ENCODE results near the gene IL1RAP.
A peak's percentile ranks its signal among the peaks of the same experiment; 100 is the strongest.
"Not testable (repeated sequence)": the region's sequence is repeated elsewhere in the genome, so short reads cannot be mapped to it uniquely, and the experiment has no call there.

The IL1RAP gene, protein sequence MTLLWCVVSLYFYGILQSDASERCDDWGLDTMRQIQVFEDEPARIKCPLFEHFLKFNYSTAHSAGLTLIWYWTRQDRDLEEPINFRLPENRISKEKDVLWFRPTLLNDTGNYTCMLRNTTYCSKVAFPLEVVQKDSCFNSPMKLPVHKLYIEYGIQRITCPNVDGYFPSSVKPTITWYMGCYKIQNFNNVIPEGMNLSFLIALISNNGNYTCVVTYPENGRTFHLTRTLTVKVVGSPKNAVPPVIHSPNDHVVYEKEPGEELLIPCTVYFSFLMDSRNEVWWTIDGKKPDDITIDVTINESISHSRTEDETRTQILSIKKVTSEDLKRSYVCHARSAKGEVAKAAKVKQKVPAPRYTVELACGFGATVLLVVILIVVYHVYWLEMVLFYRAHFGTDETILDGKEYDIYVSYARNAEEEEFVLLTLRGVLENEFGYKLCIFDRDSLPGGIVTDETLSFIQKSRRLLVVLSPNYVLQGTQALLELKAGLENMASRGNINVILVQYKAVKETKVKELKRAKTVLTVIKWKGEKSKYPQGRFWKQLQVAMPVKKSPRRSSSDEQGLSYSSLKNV

DNA sequence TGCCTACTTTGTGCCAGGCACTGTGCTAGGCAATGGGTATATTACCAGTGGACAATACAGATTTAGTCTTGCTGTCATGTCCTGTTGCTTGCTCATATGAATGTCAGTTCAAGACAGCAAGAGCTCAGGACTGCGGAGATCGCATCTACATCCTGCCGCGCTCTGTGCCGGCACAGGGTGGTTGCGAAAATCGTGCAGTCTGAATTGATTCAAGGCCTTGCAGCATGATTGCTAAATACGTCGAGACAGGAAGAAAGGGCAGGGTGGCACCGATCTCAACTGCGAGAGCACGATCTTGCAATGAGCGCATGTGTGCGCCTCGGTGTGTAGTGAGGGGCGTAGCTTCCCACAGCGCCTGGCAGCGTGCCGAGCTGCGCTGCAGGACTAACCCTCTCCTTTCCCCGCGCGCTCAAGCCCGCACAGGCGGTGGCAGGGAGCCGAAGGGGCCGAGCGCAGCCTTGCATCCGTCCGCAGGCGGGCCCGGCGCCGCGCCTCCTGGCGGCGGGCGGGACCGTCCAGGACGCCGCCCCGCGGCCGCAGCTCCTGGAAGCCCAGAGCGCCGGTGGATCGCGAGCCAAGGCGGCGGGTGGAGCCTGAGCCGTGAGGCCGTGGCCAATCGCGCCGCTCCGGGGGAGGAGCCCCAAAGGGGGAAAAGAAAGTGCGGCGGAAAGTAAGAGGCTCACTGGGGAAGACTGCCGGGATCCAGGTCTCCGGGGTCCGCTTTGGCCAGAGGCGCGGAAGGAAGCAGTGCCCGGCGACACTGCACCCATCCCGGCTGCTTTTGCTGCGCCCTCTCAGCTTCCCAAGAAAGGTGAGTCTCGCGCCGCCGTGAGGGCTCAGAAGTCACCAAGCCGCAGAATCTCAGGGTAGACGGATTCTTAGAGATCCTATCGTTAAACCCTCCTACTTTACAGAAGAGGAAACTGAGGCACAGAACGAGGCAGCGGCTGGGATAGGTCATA lies at the start of gene IL1RAP:
IL1RAP (plus strand) TSS at position 677 of the 962 bp plus-strand sequence. CDS start 50,205 bp downstream, outside the sequence.
- DNase-seq: peak; percentile 84 to 88

DNA sequence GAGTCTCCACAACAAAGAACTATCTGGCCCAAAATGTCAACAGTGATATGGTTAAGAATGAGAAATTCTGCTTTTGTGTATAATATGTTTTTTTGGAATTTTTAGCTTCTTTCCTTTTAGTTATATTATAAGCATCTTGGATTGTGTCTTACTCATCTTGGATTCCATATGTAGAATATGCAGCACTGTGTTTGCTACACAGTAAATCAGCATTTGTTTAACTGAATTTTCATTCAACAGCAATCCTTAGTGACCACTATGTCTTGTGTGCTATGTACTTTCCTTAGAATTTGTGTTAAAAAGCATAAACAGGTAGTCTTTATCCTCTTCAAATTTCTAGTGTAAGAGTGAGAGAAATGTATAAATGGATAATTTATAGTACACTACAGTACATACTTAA lies 46.0 kb upstream of the IL1RAP start:
- DNase-seq: no peak

DNA sequence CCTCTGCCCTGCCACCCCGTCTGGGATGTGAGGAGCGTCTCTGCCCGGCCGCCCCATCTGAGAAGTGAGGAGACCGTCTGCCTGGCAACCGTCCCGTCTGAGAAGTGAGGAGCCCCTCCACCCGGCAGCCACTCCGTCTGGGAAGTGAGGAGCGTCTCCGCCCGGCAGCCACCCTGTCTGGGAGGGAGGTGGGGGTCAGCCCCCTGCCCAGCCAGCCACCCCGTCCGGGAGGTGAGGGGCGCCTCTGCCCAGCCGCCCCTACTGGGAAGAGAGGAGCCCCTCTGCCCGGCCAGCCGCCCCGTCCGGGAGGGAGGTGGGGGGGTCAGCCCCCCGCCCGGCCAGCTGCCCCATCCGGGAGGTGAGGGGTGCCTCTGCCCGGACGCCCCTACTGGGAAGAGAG lies 40.6 kb upstream of the IL1RAP start:
- DNase-seq: not testable (repeated sequence)

DNA sequence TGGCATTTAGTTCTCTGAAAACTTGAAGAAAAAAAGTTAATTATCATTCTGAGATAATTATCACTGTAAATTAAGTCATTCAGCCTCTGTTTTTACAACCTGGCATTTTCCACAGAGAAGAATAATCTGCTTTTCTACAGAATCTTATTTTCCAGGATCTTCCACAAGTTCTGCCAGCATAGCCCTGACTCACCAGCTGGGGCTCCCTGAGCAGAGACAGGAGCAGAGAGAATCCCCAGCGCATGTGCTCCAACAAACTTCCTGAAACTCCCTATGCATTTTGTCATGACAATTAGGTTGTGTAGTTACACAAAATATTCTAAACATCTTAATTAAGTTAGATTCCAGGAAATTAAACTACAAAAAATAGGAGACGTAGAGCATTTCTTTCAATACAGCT lies 32.1 kb upstream of the IL1RAP start:
- no peak for DNase-seq

DNA sequence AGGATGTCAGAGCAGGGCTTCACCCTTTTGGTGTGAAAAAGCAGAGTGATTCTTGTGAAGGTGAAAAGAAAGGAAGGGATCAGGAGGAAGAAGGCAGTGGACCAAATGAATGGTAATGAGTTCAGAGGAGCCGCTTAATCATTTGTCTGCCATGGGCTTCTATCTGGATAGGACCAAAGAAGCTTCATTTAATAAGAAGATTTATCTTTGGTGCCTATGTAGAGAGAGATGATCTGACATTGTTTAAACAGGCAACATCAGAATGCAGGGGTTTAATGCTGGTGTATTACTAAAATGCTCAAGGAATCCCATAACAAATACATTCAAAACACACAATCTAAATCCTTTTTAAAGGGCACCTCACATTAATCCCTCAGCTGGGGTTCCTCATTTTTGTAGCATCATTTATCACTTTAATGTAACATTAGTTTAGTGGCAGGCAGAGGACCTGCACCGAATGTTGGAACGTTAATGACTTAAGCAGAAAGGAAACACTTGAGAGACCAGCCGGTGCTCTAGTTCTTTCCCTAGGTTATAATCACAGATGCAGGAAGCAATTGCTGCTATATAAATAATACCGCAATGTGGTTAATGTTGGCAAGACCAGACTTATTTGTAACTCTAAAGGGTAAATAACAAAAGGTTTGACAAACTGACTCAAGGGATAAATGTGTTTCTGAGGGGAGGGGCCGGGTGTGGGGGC lies 27.9 kb upstream of the IL1RAP start:
- DNase-seq: no peak

DNA sequence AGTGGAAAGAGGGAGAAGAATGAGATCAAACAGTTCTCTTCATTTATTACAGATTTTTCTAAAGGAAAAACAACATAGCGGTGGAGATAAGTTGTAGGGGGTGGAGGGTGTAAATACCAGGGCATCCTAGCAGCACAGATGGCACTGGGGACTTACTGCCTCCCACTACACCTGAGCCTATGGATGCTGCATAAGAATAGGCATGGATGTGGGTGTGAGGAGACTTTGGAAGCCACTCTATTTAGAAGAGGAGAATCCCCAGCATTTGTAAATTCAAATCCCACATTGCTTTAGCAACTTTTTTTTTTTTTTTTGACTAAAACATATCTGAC lies 27.4 kb upstream of the IL1RAP start:
- DNase-seq: no peak

DNA sequence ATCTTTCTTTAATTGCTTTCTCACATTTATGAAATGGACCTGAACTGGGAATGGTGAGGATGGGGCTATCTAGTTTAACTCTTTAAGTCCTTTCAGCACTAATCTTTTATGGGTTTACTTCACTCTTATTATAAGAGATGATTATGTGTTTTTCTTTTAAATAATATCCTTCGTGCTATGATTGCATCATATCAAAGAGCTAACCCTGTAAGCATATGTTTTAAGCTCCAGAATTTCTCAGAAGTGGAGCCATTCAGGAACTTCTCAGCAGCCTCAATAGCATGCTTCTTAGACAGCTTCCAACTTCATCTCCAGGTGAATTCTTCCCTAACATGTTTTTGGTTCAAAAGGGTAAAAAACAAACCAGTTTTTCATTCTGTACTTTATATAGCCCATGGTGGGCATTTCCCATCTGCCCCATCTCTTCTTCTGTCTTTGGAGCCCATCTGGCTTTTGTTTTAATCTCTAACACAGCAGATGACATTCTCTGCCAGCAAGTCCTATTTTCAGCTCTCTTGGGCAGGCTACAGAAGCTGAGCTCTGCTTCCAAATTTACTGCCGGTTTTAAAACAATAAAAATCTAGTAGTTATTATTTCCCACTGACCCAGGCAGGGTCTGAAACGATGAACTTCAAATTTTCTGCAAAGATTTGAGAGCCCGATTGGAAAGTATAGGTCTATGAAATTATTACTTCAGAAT lies 26.8 kb upstream of the IL1RAP start:
- DNase-seq: no peak

DNA sequence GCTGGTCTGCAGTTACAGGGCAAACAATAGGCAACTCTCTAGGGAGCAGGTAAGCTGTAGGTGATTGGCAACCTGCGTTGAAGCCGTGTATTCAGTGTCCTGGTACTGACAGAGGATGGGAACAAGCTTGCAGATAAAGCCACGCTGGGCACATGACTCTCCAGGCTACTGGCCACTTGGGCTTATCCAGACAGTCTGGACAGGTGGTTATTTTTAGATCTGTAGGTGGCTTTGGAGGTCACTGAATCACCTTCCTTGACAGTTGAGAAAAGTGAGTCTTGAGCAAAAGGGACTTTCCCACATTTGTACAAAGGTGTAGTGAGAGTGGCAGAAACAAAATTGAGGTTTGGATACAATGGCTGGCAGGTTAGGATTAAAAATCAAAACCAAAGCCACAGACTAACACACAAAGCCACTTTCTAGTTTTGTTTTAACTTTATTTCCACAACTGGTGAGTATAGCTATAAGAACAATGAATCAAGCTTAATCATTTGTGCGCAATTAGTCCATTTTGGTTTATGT lies 22.3 kb upstream of the IL1RAP start:
- DNase-seq: no peak

DNA sequence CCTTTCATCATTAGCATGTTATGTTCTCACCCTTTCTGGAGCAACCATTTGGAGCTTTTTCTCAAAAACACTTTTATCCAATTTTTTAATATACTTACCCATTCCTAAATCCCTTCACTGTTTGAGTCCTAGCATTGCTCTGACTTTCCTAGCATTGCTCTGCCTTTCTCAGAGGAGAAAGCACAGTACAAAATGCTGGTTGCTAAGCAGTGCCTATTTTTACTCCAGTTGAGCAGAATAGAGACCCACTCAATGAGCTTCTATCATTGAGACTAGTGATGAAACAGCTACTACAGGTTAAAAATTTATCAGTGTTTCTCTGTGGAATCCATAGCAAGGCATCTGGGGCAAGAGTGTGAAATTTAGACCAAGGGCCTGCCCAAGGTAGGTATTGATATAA lies 21.8 kb upstream of the IL1RAP start:
- no peak for DNase-seq

DNA sequence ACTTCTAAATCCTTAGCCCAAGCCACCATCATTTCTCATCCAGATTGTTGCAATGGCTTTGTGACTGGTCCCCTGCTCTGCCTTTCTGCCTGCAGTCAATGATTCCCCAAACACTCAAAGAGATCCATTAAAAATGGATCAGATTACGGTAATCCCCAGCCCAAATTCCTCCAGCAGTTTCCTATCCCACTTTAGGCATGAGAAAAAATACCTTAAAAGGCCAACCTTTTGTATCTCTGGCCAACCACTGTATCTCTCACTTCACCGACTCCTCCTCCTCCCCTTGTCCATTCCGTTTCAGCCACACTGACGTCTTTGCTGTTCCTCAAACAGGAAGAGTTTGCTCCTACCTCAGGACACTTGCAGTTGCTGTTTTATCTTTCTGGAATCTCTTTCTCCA lies 20.9 kb upstream of the IL1RAP start:
- no peak for DNase-seq

DNA sequence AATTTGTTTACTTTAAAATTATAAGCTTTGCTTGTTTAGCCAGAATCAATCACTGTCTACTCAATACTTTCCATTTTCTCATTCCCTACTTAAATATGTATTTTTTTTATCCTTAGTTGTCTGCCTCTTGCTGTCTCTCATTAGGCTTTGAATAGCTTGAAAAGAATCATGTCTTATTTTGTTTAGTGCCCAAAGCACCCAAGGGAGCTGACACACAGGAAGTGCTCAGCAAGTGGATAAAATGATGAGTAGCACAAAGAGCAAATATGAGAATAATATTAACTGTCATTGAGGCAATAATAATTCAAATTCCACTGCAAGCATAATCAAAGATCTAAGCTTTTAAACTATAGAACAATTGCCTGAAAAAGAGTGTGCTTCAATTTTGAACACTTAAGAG lies 19.0 kb upstream of the IL1RAP start:
- no peak for DNase-seq

DNA sequence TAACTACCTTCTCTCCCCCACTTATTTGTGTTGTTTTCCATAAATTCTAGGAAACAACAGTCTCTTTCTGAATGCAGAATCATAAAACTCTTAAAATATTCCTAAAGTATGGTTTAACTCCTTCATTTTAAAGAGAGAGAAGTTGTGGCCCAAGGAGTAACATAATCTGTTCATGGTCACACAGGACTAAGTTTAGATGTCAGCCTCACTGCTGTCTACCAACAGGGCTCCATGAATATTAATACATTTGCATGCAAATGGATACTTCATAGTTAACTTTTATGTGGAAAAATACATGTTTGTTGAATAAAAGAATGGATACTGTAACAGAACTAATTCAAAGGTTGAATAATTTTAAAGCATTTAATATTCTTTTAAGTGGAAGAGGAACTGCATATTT lies 18.5 kb upstream of the IL1RAP start:
- DNase-seq: no peak

DNA sequence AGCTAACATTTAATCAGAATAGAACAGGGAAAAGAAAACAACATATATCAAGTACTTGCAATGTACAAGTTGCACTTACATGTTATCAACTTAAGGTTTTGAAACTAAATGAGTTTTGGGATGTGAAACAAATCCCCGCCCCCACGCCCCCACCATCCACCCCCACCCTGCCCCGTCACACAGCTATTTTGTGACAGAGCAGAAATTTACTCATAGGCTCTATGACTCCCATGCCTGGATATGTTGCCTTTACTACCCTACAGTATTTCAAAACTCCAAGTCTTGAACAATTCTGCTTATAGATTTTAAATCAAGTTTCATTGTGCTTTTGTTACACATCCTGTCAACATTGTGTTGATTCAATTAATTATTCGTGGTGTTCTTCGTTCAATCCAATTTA lies 18.1 kb upstream of the IL1RAP start:
- DNase-seq: no peak

DNA sequence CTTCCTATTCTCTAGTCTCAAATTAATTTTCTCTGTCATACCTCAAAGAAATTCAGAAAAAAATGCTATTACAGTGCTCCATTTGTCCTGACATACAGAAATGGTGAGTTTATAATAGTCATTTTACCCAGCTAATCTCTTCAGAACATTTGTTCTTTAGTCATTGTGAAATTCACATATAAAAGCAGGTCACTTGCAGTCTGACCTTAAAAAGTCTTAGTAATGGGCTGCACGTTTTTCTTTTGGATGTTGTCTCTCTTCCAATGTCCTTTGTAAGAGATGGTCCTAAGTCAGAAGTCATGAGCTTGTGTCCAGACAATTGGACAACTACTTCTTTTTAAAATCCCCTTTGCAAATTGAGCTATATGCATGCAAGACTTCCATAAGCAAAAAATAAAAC lies 17.0 kb upstream of the IL1RAP start:
- no peak for DNase-seq

DNA sequence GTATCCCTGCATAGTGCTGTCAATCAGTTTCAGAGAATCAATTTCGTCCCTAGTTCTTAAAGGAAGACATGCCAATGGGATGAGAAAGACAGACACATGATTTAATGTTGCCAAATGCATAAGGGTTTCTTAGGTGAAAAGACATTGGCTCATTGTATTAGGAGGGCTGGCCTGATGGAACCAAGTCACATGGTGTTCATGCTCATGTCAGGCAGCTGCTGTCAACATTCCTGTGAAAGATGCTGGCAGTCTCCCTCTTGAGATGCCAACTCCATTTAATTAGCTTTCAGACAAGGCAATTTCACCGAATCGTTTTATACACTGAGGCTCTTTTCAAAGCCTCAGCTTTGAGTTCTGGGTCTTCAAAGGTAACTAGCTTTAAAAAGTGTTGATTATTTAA lies 16.1 kb upstream of the IL1RAP start:
- DNase-seq: no peak

DNA sequence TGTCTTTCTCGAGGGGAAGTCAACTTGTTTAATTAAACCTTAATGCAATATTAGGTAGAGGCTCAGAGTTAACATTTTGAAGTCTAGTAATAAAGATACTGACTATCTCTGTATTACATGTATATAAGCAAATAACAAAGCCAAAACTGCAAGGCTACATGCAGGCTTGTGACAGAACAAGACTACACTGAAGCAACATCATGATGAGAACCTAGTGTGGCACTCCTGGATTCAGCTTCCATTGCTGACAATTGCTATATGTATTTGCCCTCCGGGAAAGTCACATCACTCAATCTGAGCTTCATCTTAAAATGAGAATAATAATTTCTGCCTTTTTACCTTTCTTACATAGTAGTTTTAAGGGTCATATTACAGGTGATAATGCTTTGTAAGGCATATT lies 15.6 kb upstream of the IL1RAP start:
- no peak for DNase-seq

DNA sequence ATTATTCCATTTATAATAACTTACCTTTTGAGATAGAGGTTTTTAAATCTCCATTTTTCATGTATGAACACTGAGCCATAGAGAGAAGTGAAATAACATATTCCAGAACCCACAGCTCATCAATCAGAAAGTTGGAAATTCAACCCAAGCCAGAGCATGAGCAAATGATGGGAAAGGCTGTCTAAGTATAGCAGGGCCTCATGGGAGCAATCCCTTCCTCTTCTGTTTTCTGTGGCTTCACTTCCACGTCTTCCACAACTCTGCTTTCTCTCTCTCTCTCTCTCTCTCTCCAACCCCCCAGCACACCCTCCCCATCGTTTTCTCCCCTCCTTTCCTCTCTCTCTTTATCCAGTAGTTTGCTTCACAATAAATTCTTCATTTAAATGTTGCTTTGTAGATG lies 14.8 kb upstream of the IL1RAP start:
- DNase-seq: no peak

DNA sequence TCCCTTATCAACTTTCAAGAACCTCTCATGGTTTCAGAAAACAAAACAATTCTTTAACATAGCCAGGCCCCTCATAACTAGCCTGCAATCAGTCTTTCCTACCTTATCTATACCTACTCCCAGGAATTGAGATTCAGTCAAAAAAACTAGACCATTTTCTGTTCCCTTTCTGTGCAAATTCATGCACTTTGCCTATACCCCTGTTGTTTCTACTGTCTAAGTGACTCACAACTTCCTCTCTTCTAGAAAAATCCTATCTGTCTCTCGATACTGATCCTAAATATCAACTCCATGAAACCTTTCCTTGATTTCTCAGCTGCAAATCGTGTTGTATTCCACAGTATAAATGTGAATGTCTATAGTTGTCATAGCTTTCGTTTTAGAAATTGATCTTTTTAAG lies 10.9 kb upstream of the IL1RAP start:
- no peak for DNase-seq

DNA sequence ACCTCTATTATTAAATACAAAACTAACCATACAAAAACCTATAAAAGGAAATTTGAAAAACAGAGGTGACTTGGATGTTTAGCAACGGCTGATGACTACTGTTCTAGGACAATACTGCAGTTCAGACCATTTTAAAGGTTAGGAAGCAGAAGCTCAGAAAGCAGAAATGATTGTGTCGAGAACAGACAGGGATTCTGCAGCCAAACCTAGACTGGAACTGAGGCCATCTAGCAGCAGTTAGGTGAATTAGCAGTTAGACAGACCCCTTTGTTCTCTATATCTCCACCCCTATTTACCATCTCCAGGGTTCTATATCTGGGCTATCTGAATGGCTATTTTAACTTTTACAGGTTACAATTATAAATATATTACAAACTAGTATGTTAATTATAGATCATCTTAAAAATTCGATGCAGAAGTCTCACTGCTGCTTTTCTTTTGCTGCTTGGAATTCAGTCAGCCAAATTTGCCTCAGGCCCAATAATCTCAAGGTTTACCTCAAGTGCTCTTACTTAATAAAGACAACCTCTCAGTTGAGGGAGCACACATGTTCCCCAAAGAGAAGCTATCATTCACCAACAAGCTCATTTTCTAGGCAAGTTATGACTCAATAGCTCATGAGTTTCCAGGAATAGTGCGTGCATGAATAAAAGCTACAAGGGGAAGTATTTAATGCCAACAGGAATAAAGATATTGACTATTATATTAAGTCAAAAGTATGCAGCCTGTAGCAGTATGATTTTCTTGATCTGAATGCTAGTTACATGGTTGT lies 9.3 kb upstream of the IL1RAP start:
- DNase-seq: no peak

DNA sequence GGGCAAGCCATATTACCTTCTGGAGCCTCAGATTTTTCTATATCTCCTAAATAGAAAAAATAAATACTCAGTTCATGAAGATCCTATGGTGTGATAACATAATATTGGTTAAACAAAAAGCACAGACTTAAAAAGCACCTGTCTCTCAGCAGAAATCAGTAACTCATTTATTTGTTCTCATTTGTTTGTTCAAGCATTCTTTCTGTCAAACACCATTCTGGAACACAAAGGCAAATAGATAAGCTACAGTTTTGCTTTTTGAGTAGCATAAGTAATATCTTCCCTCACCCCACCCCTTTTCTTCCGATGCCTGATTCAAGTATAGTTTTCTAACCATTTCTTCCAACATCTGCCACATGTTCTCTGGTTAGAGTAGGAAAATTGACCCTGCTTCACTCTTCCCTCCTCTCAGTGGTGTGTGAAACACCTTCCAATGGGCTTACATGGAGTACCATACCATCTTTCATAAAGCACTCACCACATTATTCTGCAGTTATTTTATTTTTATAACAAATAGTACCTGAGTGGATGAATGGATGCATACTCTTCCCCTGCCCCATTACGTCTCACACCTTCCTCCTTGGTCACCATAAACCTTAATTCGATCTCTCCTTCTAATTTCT lies 8.4 kb upstream of the IL1RAP start:
- no peak for DNase-seq

DNA sequence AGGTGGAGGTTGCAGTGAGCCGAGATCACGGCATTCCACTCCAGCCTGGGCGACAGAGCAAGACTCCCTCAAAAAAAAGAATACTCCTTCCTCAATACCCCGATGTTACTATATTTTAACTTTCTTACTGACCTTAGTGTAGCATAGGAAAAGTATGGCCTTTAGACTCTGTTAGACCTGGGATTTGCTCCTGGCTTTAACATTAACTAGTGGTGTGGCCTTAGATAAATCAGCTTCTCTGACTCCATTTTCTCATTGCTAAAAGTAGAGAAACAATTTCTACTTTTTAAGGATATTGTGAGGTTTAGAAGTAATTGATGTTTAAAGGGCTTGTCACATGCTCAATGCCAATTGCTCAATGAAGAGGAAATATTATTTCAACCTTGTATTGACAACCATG lies 7.6 kb upstream of the IL1RAP start:
- DNase-seq: no peak
